GM23338 (cell line): ENCODE results near the gene ZNF385B.

Experiments
- CREB1 ChIP-seq: fragments of 250-450 bp; sonication (Bioruptor Pico); IDR thresholded peaks from 2 replicates; pipeline ENCODE4 v1.5.0; 2020; ENCODE audit warnings: low read depth, mild to moderate bottlenecking, moderate library complexity
- CTCF ChIP-seq, 2 experiments: fragments of 200-600 bp in 1 of 2; sonication (generic) in 1 of 2; conservative IDR thresholded peaks; 2 replicates each; pipeline versions ENCODE4 v1.5.1 to v1.6.1; 2016 to 2017; ENCODE audit warnings: antibody characterized with exemption in 2 of 2, low read depth in 2 of 2, mild to moderate bottlenecking in 2 of 2, moderate library complexity in 1 of 2
- EZH2 ChIP-seq: fragments of 200-600 bp; sonication (generic); IDR thresholded peaks from one replicate; pipeline ENCODE4 v1.8.0; 2017; ENCODE audit warnings: antibody characterized with exemption, mild to moderate bottlenecking, low read depth; ENCODE audit not compliant: unreplicated experiment
- EZH2phosphoT487 ChIP-seq: fragments of 200-600 bp; sonication (generic); IDR thresholded peaks from one replicate; pipeline ENCODE4 v1.8.1; 2018; ENCODE audit warnings: antibody characterized with exemption; ENCODE audit not compliant: unreplicated experiment
- JUNB ChIP-seq: IDR thresholded peaks from one replicate; pipeline ENCODE4 v1.6.1; 2016; ENCODE audit warnings: antibody characterized with exemption; ENCODE audit not compliant: unreplicated experiment
- NANOG ChIP-seq: IDR thresholded peaks from 2 replicates; pipeline ENCODE4 v1.6.1; 2016; ENCODE audit warnings: antibody characterized with exemption, borderline replicate concordance
- POLR2AphosphoS5 ChIP-seq: IDR thresholded peaks from 2 replicates; pipeline ENCODE4 v1.6.1; 2016; ENCODE audit warnings: antibody characterized with exemption, low read depth
- ZNF114 ChIP-seq: fragments of 250-450 bp; sonication (Bioruptor Pico); IDR thresholded peaks from 2 replicates; pipeline ENCODE4 v1.5.0; 2020; ENCODE audit warnings: mild to moderate bottlenecking, moderate library complexity
- ZNF462 ChIP-seq: fragments of 250-450 bp; sonication (Bioruptor Pico); IDR thresholded peaks from 2 replicates; pipeline ENCODE4 v1.5.0; 2020; ENCODE audit warnings: mild to moderate bottlenecking, moderate library complexity
- TF ChIP-seq, protein P1 (sequence below): IDR thresholded peaks from one replicate; pipeline ENCODE4 v1.6.1; 2018; ENCODE audit warnings: antibody characterized with exemption; ENCODE audit not compliant: unreplicated experiment
- TF ChIP-seq, protein P2 (sequence below): IDR thresholded peaks from 2 replicates; pipeline ENCODE4 v1.6.1; 2016; ENCODE audit warnings: antibody characterized with exemption

DNA sequence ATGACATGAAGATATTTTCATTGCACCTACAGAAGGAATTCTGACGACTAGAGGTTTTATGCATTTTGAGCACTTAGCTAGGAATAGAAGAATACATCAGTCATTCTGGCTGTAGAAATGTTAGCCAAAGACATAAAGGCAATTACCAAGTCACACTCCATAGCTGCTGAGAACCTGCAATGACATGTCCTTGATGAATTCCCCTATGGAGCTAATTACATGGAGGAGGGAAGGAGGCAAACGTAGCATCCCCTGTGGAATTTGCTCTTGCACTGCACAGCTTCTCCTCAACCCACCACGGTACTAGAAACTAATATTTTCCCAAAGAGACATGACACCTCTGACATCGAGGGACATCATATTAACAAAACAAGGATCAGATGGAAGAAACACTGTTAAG is 422.8 kb downstream of the ZNF385B start:
- TF ChIP-seq ZNF462 (CRISPR knock-in tag) (no peak), CTCF (conservative IDR thresholded peaks at IDR 0.05; ENCODE audit: low read depth in 2 of 2) (no peak), CREB1 (CRISPR knock-in tag) (no peak), NANOG (no peak), JUNB (no peak), EZH2phosphoT487 (no peak), POLR2AphosphoS5 (no peak), EZH2 (no peak), ZNF114 (CRISPR knock-in tag) (no peak)
- TF ChIP-seq, protein P1, sequence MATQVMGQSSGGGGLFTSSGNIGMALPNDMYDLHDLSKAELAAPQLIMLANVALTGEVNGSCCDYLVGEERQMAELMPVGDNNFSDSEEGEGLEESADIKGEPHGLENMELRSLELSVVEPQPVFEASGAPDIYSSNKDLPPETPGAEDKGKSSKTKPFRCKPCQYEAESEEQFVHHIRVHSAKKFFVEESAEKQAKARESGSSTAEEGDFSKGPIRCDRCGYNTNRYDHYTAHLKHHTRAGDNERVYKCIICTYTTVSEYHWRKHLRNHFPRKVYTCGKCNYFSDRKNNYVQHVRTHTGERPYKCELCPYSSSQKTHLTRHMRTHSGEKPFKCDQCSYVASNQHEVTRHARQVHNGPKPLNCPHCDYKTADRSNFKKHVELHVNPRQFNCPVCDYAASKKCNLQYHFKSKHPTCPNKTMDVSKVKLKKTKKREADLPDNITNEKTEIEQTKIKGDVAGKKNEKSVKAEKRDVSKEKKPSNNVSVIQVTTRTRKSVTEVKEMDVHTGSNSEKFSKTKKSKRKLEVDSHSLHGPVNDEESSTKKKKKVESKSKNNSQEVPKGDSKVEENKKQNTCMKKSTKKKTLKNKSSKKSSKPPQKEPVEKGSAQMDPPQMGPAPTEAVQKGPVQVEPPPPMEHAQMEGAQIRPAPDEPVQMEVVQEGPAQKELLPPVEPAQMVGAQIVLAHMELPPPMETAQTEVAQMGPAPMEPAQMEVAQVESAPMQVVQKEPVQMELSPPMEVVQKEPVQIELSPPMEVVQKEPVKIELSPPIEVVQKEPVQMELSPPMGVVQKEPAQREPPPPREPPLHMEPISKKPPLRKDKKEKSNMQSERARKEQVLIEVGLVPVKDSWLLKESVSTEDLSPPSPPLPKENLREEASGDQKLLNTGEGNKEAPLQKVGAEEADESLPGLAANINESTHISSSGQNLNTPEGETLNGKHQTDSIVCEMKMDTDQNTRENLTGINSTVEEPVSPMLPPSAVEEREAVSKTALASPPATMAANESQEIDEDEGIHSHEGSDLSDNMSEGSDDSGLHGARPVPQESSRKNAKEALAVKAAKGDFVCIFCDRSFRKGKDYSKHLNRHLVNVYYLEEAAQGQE, result no peak
- TF ChIP-seq, protein P2, sequence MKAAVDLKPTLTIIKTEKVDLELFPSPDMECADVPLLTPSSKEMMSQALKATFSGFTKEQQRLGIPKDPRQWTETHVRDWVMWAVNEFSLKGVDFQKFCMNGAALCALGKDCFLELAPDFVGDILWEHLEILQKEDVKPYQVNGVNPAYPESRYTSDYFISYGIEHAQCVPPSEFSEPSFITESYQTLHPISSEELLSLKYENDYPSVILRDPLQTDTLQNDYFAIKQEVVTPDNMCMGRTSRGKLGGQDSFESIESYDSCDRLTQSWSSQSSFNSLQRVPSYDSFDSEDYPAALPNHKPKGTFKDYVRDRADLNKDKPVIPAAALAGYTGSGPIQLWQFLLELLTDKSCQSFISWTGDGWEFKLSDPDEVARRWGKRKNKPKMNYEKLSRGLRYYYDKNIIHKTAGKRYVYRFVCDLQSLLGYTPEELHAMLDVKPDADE, result no peak
